ENCODE data around the gene POLE2.

DNA sequence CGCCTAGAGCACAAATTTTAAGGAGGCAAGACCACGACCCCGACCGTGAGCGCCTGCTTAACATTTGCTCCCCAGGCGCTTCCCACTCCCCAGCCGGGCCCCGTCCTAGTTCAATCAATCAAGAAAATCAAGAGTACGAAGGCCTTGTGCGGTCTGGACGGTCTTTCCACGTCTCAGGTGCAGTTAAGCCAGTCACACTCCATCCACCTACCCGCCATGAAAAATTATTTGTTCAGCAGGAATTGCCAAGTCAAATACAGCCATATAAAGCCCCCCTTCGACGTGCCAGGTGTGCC is 89.9 kb downstream of the POLE2 start:
- TF ChIP-seq EZH2phosphoT487 (IDR thresholded peaks at IDR 0.05; ENCODE audit: borderline replicate concordance, low read depth, low read length): no peak
- TF ChIP-seq, protein P1, sequence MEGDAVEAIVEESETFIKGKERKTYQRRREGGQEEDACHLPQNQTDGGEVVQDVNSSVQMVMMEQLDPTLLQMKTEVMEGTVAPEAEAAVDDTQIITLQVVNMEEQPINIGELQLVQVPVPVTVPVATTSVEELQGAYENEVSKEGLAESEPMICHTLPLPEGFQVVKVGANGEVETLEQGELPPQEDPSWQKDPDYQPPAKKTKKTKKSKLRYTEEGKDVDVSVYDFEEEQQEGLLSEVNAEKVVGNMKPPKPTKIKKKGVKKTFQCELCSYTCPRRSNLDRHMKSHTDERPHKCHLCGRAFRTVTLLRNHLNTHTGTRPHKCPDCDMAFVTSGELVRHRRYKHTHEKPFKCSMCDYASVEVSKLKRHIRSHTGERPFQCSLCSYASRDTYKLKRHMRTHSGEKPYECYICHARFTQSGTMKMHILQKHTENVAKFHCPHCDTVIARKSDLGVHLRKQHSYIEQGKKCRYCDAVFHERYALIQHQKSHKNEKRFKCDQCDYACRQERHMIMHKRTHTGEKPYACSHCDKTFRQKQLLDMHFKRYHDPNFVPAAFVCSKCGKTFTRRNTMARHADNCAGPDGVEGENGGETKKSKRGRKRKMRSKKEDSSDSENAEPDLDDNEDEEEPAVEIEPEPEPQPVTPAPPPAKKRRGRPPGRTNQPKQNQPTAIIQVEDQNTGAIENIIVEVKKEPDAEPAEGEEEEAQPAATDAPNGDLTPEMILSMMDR (conservative IDR thresholded peaks at IDR 0.05; ENCODE audit: low read length): no peak

Measured in OCI-LY7 (cell line).